GM23248 (cell line): ENCODE data around the gene MRPL45. TPM values are rescaled to one million over a fixed set of nuclear protein-coding genes. Genes with fewer than 3 reads are reported as not detected.
A peak's percentile ranks its signal among the peaks of the same experiment; 100 is the strongest.

ENCODE experiments used
- DNase-seq: peaks from one replicate; pipeline ENCODE4 v3.0.0-alpha.2; 2015
- H2AFZ ChIP-seq: fragments of 200-600 bp; sonication (generic); 2 replicates; pipeline ENCODE4 v1.6.1; 2016; ENCODE audit warnings: antibody characterized with exemption
- H3F3A ChIP-seq: fragments of 200-600 bp; sonication (generic); 2 replicates; pipeline ENCODE4 v1.6.1; 2016; ENCODE audit warnings: mild to moderate bottlenecking, antibody characterized with exemption, mixed run types; ENCODE audit not compliant: insufficient read depth
- H3K27ac ChIP-seq: fragments of 200-600 bp; sonication (generic); 2 replicates; pipeline ENCODE4 v1.5.1; 2016; ENCODE audit warnings: mild to moderate bottlenecking
- H3K27me3 ChIP-seq: fragments of 200-600 bp; sonication (generic); replicated peaks from 2 replicates; pipeline ENCODE4 v1.6.1; 2016; ENCODE audit warnings: mild to moderate bottlenecking; ENCODE audit not compliant: insufficient read depth
- H3K36me3 ChIP-seq: fragments of 200-600 bp; sonication (generic); 2 replicates; pipeline ENCODE4 v1.6.1; 2016; ENCODE audit warnings: low read depth, mild to moderate bottlenecking
- H3K4me1 ChIP-seq: fragments of 200-600 bp; sonication (generic); 2 replicates; pipeline ENCODE4 v1.6.1; 2016; ENCODE audit warnings: mild to moderate bottlenecking; ENCODE audit not compliant: insufficient read depth
- H3K4me2 ChIP-seq: fragments of 200-600 bp; sonication (generic); one replicate; pipeline ENCODE4 v1.6.1; 2016; ENCODE audit warnings: mild to moderate bottlenecking; ENCODE audit not compliant: unreplicated experiment
- H3K4me3 ChIP-seq: fragments of 200-600 bp; sonication (generic); 2 replicates; pipeline ENCODE4 v1.5.1; 2016; ENCODE audit warnings: mild to moderate bottlenecking
- H3K79me2 ChIP-seq: fragments of 200-600 bp; sonication (generic); 2 replicates; pipeline ENCODE4 v1.6.1; 2016; ENCODE audit warnings: mild to moderate bottlenecking; ENCODE audit not compliant: insufficient read depth
- H3K9ac ChIP-seq: fragments of 200-600 bp; sonication (generic); 2 replicates; pipeline ENCODE4 v1.6.1; 2016; ENCODE audit warnings: mild to moderate bottlenecking
- H3K9me2 ChIP-seq: fragments of 200-600 bp; sonication (generic); 2 replicates; pipeline ENCODE4 v1.6.1; 2016; ENCODE audit warnings: mixed run types, mild to moderate bottlenecking, moderate library complexity; ENCODE audit not compliant: insufficient read depth
- H3K9me3 ChIP-seq: fragments of 200-600 bp; sonication (generic); one replicate; pipeline ENCODE4 v1.6.1; 2017; ENCODE audit warnings: low read depth
- H4K20me1 ChIP-seq: fragments of 200-600 bp; sonication (generic); 2 replicates; pipeline ENCODE4 v1.6.0; 2016; ENCODE audit not compliant: insufficient read depth
- EZH2 ChIP-seq: fragments of 200-600 bp; sonication (generic); IDR thresholded peaks from 2 replicates; pipeline ENCODE4 v1.6.1; 2018; ENCODE audit warnings: antibody characterized with exemption, mild to moderate bottlenecking; ENCODE audit not compliant: insufficient read depth, poor library complexity, severe bottlenecking
- EZH2phosphoT487 ChIP-seq: fragments of 200-600 bp; sonication (generic); IDR thresholded peaks from 2 replicates; pipeline ENCODE4 v1.6.1; 2018; ENCODE audit warnings: antibody characterized with exemption, moderate library complexity, mild to moderate bottlenecking, low read depth; ENCODE audit not compliant: insufficient read depth
- WGBS, 2 experiments: methylation state at CpG; one replicate each; pipeline ENCODE4 v1.1.6; 2015 to 2017; ENCODE audit warnings: low lambda C conversion rate in 2 of 2, low coverage in 1 of 2; ENCODE audit errors: missing lambda C conversion rate in 2 of 2; 5-methylcytosine and 5-hydroxymethylcytosine counted together
- in situ Hi-C: fragments of 300-500 bp; cut with MboI; formaldehyde crosslinking; loops from 2 replicates; pipeline ENCODE4 v1.15.0; 2020
- polyA plus RNA-seq: library from polyadenylated mRNA; unstranded; fragments of >200 nt; fragmentation: Nextera tagmentation; extraction: Ambion mirVana; gene quantifications from 2 replicates; pipeline ENCODE4 v1.2.1, GENCODE V29; 2016
- total RNA-seq: library from RNA; depleted of rRNA; stranded (reverse); fragments of >200 nt; shearing (Covaris generic); gene quantifications from 2 replicates; pipeline ENCODE4 v1.2.3, GENCODE V29; 2014

MRPL45 gene
- total and polyA plus RNA-seq, 2 experiments from 2014 or later: 32.0 to 42.6 TPM

DNA sequence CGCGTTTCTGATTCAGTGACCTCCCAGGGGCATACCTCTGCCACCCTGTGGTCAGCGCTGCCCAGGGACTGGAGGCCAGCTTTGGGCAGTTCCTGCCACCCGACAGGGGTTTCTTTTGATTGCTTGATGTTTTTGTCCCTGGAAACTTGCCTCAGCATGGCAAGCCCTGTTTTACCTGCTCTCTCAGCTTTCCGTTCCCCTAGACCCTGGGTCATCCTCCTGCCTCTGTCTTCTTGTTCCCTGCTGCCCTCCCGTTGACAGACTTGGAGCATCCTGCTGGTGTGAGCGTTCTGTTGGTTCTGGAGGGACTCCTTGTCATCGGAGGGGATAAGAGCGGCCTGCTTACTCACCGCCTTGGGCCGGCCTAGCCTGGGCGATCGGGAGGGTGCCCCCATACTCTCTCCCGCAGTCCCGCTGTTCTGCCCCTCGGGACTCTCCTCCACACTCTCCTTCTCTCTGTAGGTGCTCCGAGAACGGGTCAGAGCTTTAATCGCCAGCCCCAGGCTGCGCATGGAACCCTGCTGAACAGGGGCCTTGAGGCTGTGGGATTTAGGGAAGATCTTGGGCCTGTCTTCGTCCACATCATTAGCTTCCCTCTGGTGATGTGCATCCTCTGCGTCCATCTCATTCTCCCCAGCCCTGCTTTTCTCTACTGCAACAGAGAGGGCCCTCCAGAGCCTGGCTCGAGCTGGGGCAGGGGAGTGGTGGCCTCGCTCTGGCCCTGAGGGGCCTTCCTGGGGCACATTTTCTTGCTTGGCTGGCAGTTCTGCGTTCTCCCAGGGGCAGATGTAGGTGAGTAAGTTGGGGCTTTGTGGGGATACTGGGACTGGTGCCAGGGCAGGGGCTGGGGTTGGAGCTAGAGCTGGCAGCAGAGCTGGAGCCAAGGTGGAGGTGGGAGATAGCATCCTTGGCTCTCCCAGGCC, 33.1 kb downstream of the MRPL45 start:
- no peaks in the 10 kb centered on the region for H3K4me1 ChIP-seq
- no peaks in the 10 kb centered on the region for H3K9me2 ChIP-seq
- H3K9ac ChIP-seq: no peak overlapping the region
- H3K4me3 ChIP-seq: no peak overlapping the region
- H3K27me3 ChIP-seq: no peaks in the 10 kb centered on the region
- H4K20me1 ChIP-seq: no peaks in the 10 kb centered on the region
- no peaks in the 10 kb centered on the region for H3K36me3 ChIP-seq
- no peaks in the 10 kb centered on the region for H3K79me2 ChIP-seq
- H2AFZ ChIP-seq: no peak overlapping the region
- H3K27ac ChIP-seq: no peak overlapping the region
- H3K9me3 ChIP-seq: no peaks in the 10 kb centered on the region
- DNase-seq: no peak
- TF ChIP-seq EZH2 (no peak), EZH2phosphoT487 (no peak)
- no peak overlapping the region for H3K4me2 ChIP-seq
- in situ Hi-C loops: no loop called here
- WGBS, 2 experiments: 86 to 88% methylated on average over 25 of the region's 25 CpGs
- H3F3A ChIP-seq: no peaks in the 10 kb centered on the region

DNA sequence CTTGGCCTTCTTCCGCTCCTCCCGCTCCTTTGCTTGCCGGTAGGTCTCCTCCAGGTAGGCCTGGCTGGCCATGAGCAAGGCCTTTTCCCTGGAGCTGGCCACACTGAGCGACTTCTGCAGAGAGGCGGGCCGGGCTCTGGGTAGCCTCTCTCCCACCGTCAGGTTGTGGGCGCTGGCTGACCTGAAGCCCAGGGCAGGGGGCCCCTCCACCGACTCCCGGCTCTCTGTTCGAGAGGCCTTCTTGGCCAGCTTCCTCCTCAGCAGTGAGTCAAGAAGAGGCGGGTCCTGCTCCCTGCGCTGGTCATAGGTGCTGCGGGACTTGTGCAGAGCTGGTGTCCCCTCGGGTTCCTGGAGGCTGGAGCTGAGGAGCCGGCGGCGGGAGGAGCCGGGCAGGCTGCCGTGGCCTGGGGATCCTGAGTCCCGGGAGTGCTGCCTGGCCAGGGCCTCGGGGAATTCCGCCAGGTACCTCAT, 34.0 kb downstream of the MRPL45 start:
- Histone ChIP-seq H3K4me1 (no peaks in the 10 kb centered on the region), H3K4me3 (no peak overlapping the region), H3K27ac (no peak overlapping the region), H3K9me3 (no peaks in the 10 kb centered on the region), H2AFZ (no peak overlapping the region), H3F3A (no peaks in the 10 kb centered on the region), H3K36me3 (no peaks in the 10 kb centered on the region), H3K79me2 (no peaks in the 10 kb centered on the region), H3K27me3 (no peaks in the 10 kb centered on the region), H3K9ac (no peak overlapping the region), H3K4me2 (no peak overlapping the region), H3K9me2 (no peaks in the 10 kb centered on the region), H4K20me1 (no peaks in the 10 kb centered on the region)
- no peak for DNase-seq
- 78 to 84% methylated on average over 23 of the region's 23 CpGs for WGBS, 2 experiments
- in situ Hi-C loops: no loop called here
- no peak for TF ChIP-seq EZH2
- no peak for TF ChIP-seq EZH2phosphoT487

DNA sequence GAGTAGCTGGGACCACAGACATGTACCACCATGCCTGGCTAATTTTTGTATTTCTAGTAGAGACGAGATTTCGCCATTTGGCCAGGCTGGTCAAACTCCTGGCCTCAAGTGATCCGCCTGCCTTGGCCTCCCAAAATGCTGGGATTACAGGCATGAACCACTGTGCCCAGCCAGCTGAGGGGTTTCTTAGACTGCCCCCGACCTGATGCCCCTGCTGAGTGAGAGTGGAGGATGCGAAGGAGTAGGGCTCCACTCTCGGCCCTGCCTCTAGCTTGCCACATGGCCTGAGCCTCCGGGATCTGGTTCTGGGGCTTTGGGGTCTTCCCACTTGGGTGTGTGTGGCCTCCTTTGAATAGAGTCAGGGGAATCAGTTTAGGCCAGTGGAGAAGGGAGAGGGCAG, 35.8 kb downstream of the MRPL45 start:
- DNase-seq: no peak
- no peak overlapping the region for H3K4me2 ChIP-seq
- H3F3A ChIP-seq: no peaks in the 10 kb centered on the region
- no peaks in the 10 kb centered on the region for H3K27me3 ChIP-seq
- no peak overlapping the region for H3K27ac ChIP-seq
- in situ Hi-C loops: no loop called here
- H3K79me2 ChIP-seq: no peaks in the 10 kb centered on the region
- H3K36me3 ChIP-seq: no peaks in the 10 kb centered on the region
- H3K4me3 ChIP-seq: no peak overlapping the region
- H3K9ac ChIP-seq: no peak overlapping the region
- no peaks in the 10 kb centered on the region for H4K20me1 ChIP-seq
- TF ChIP-seq EZH2phosphoT487: no peak
- no peak for TF ChIP-seq EZH2
- 76 to 80% methylated on average over 7 of the region's 7 CpGs for WGBS, 2 experiments
- no peaks in the 10 kb centered on the region for H3K4me1 ChIP-seq
- no peaks in the 10 kb centered on the region for H3K9me3 ChIP-seq
- H3K9me2 ChIP-seq: no peaks in the 10 kb centered on the region
- H2AFZ ChIP-seq: no peak overlapping the region

DNA sequence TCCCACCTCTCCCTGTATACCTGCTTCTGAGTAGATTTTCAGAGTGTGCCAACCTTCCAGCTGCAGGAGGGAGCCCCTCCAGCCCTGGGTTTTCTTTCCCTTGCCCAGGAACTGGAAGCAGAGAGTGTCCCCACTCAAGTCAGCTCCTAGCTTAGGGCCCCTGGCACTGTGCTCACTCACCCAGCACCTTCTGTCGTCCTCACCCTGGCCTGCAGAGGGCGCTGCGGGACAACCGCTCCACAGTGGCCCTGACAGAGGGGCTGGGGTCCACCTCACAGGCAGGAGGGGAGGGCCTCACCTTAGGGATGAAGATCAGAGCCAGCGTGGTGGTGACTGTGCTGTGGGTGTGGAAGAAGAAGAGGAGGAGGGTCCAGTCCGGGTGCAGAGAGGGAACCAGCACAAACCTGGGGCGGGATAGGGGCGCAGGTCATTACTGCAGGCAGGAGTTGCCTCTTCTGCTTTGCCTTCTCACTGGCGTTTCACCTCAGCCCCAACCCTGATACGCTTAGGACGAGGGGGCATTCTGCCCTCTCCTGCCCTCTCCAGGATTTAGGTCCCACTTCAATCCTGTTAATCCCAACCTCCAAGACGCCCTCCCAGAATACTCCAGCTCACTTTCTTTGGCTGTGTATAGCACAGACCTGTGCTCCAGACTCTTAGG, 36.8 kb downstream of the MRPL45 start:
- Histone ChIP-seq H3K27ac (no peak overlapping the region), H3K4me1 (no peaks in the 10 kb centered on the region), H3F3A (no peaks in the 10 kb centered on the region), H3K79me2 (no peaks in the 10 kb centered on the region), H3K9ac (no peak overlapping the region), H4K20me1 (no peaks in the 10 kb centered on the region), H3K9me2 (no peaks in the 10 kb centered on the region), H2AFZ (no peak overlapping the region), H3K4me2 (no peak overlapping the region), H3K4me3 (no peak overlapping the region), H3K36me3 (no peaks in the 10 kb centered on the region), H3K9me3 (no peaks in the 10 kb centered on the region), H3K27me3 (no peaks in the 10 kb centered on the region)
- 41 to 42% methylated on average over 12 of the region's 12 CpGs for WGBS, 2 experiments
- in situ Hi-C loops: no loop called here
- peak; percentile 38 for DNase-seq
- TF ChIP-seq EZH2: no peak
- TF ChIP-seq EZH2phosphoT487: no peak
